ENCODE data around the gene PNPLA1.

The PNPLA1 gene

GRCh38 chr6:36314221-36315014 lies 44.6 kb downstream of the PNPLA1 start:
- DNase-seq (ENCODE audit: low read depth in 1 of 2, low spot score in 1 of 2) = no peak

GRCh38 chr6:36315921-36316320 lies 46.1 kb downstream of the PNPLA1 start:
- DNase-seq (ENCODE audit: low read depth in 1 of 2, low spot score in 1 of 2) = no peak

DNA sequence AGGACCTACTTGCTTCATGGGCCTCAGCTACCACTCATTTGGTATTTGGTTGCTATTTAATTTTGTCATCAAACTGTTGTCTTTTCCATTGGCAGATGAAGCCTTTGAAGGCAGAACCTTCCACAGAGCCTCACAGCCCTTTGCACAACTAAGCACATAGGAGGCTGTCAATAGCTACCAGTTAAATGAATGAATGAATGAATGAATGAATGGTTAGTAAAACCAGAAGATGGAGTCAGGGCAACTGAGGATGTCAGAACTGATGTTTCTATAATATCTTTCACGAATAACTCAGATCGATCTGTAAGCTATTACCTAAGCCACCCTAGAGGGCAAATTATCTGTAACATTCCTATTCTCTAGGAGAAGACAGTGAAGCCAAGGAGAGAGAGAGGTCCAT lies 47.8 kb downstream of the PNPLA1 start:
- no peak for DNase-seq (ENCODE audit: low read depth in 1 of 2, low spot score in 1 of 2)

- no peak for DNase-seq (ENCODE audit: low read depth in 1 of 2, low spot score in 1 of 2)
Observed at GRCh38 chr6:36318690-36319435, 49.0 kb downstream of the PNPLA1 start.

DNA sequence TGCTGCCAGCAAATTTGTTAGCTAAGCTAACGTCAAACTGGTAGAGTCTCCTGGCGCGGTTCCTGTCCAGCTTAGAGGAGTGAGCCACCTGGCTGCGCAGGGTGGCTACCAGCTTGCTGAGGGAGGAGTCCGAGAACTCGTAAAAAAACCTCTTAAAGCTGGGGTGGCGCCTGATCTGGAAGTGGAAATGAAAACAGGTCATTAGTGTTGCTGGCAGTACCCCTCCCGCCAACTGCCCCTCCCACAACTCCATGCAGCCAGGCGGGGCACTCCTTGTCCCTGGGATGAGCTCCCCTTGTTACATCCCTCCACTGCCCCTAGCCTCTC lies 49.5 kb downstream of the PNPLA1 start:
- no peak for DNase-seq (ENCODE audit: low read depth in 1 of 2, low spot score in 1 of 2)

DNA sequence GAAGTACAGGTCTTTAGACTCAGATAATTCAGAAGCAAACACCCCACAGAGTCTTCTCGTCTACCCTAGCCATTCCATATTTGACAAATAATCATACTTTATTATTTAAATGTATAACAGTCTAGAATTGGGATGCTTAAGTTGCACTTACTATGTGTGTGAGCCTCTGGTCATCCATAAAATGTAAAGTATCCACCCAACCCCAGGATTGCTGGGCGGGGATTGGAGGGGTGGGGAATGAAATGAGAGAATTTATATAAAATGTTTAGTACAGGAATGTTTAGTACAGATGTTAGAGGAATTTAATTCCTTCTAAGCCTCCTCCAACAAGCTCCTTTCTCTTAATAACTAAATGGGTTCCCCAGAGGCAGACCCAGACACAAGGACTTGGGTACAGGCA lies 50.0 kb downstream of the PNPLA1 start:
- DNase-seq (ENCODE audit: low read depth in 1 of 2, low spot score in 1 of 2) = no peak

- no peak for DNase-seq (ENCODE audit: low read depth in 1 of 2, low spot score in 1 of 2)
Observed at GRCh38 chr6:36320475-36320874, 50.6 kb downstream of the PNPLA1 start.

GRCh38 chr6:36322591-36322990 lies 52.7 kb downstream of the PNPLA1 start:
- no peak for DNase-seq (ENCODE audit: low read depth in 1 of 2, low spot score in 1 of 2)

- no peak for DNase-seq (ENCODE audit: low read depth in 1 of 2, low spot score in 1 of 2)
Observed at GRCh38 chr6:36323062-36323461, 53.2 kb downstream of the PNPLA1 start.

DNA sequence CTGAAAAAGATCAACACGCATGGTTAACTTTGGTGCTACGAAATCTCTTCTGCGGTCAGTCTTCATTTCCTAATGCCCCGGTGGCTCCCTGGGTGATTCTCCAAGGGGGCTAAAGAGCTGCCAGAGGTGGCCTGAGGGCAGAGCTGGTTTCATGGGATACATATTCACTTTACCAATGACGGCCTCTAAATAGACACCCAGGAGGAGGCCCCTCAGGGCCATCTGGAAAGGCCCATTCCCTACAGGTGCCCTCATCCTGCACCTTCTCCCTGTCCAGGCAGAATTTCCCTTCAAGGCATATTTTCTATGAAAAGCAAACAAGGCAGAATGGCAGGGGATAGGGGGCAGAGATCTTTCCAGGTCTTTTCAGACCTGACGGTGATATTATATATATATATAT lies 54.3 kb downstream of the PNPLA1 start:
- no peak for DNase-seq (ENCODE audit: low read depth in 1 of 2, low spot score in 1 of 2)

DNA sequence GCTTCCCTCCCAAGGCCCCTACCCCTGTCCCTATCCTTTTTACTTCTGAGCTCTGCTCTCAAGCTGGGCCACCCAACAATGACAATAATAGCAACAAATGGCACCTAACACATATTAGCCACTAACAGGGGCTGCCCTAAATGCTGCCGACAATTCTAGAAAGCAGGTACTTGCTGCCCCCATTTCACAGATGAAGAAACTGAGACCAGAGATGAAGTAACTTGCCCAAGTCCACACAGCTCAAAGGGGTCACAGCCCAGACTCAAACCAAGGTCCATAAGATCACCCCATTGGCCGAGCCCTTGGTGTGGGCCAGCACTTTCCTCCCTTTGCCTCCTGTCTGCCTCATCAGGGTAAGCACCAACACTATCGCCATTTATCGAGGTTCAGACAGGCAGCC lies 54.9 kb downstream of the PNPLA1 start:
- no peak for DNase-seq (ENCODE audit: low read depth in 1 of 2, low spot score in 1 of 2)

DNA sequence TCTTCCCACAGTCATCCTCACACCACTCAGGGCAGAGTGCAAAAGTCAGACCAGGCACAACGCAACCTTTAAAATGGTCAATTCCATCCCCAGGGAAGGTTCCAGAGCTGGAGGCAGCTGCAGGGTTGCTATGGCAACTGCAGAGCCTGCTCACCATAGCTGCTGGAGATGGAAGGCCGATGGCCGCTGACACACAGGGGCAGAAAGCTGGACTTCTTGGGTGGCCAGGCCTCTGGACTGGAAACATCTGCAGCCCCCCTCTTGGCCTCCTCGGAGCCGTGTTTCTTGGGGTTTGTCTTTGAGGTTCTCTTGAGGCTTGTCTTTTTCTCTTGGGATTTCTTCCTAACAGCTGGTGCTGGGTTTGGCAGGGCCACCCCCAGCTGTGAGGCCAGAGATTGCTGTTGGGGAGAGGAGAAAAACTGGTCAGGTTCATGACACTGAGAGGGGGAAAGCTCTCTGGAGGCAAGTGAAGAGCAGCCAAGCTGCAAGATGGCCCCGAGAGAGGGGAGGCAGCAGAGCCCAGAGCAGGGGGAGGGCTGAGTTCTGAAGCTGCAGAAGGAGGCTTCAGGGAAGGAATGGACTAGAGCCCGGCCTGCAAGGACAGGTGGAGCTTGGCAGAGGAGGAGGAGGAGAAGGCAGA lies 56.6 kb downstream of the PNPLA1 start:
- DNase-seq (ENCODE audit: low read depth in 1 of 2, low spot score in 1 of 2) = no peak

- DNase-seq (ENCODE audit: low read depth in 1 of 2, low spot score in 1 of 2) = no peak
Observed at GRCh38 chr6:36327226-36327918, 57.5 kb downstream of the PNPLA1 start.

DNA sequence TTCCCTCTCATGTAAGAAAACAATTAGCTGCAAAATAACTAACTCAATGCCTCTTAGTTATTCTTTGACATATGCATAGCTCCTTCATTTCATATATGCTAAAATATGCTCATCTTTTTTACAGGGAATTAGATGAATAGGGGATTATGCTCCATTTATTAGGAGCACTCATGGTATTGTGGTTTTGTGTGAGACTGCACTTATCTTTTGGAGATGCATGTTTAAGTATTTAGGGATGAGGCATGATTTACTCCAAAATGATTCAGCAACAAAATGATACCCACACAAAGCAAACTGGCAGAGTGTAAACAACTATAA lies 58.0 kb downstream of the PNPLA1 start:
- DNase-seq (ENCODE audit: low read depth in 1 of 2, low spot score in 1 of 2) = no peak

DNA sequence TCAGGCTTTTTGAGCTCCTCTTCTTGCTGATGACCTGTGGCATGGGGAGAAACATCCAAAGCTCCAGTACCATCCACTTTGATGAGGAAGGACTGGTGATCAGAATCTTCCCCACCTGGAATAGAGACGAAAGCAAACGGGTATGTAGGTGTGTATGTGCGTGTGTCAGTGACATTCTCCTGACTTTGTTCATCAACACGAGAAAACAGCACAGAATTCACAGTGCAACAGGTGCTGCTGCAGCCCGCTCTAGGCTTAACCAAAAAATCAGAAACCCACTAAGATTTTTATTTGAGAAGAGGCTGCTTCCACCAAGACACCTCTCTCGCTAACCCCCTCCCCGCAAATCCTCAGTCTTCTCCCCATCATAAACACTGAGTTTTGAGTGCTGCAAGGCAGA lies 58.7 kb downstream of the PNPLA1 start:
- DNase-seq (ENCODE audit: low read depth in 1 of 2, low spot score in 1 of 2) = no peak

- DNase-seq (ENCODE audit: low read depth in 1 of 2, low spot score in 1 of 2) = no peak
Observed at GRCh38 chr6:36329798-36330291, 60.0 kb downstream of the PNPLA1 start.

GRCh38 chr6:36330366-36330765 lies 60.5 kb downstream of the PNPLA1 start:
- no peak for DNase-seq (ENCODE audit: low read depth in 1 of 2, low spot score in 1 of 2)

DNA sequence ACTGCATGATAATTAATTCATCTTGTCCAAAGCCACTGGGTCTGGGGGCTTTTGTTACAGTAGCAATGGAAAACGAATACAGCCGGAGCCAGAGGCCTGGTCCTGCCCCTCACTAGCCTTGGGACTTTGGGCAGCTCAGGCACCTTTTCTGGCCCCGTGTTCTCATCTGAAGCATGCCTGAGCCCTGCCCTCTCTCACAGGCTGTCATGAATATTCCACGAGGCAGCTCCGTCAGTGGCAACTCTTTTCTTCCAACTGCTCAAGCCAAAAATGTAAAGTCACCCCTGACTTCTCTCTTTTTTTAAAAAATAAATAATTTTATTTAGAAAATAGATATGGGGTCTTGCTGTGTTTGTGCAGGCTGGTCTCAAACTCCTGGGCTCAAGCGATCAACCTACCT lies 61.5 kb downstream of the PNPLA1 start:
- DNase-seq (ENCODE audit: low read depth in 1 of 2, low spot score in 1 of 2) = no peak

DNA sequence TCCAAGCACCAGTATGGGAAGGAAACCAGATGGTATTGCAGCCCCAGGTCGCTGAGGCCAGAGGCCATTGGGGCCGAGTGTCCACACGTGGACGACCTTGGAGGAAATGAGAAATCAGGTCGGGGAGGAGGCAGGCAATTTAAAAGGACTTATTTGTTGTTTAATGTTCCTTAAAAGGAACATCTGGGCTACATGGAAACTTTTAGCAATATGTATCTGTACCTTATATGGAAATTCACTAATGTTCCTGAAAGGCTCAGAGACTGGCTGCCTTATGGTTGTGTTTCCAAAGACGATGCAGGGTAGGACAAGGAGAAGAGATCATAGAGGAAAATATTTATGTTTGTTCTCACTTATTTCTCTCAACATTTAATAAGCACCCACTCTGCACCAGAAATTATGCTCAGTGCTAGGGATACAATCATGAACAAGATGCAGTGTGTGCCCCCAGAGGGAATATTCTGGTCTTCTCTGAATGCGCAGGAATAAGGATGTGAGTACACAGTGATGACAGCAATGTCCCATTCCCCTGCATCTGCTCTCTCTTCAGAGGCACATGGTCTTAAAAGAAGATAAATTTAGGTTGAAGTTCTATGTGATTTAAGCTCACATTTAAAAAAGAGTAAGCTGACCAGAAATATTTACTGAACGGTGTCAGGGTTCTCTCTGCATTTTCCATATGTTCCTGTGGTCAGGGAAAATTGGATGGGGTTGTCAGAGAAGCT lies 63.5 kb downstream of the PNPLA1 start:
- DNase-seq (ENCODE audit: low read depth in 1 of 2, low spot score in 1 of 2) = no peak

DNA sequence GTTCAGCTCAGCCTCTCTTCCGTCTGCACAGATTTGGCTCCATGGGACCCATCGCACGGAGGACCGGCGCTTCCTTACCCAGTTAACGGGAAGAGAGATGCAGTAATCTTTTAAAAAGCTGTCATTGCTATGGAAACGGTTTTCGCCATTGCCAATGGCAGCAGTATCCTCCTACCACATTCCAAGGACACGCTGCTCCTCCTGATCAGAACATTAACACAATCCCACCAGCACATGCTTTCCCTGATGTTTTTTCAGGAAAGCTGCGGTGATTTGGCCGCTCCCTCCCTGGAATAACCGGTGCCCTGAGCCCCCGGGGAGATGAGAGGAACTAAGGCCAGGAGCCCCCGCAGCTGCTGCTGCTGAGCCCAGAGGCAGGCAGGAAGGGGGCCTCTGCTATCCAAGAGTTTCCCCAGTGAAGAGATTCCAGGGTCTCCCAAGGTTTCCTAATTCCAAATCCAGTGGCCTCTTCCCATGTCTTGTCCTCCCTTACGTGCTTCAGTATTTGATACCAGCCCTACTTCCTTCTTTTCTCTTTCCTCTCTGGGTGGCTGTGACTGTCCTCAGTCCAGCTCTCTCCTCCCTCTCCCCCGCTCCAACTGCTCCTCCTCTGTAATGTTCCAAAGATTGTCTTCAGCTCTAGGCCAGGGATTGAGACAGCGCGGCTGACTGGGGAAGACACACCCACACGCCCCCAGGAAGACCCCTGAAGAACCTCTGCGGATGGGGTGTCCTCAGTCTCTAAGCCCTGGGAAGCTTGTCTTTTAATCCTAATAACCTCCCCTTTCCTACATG lies 64.3 kb downstream of the PNPLA1 start:
- no peak for DNase-seq (ENCODE audit: low read depth in 1 of 2, low spot score in 1 of 2)

All from activated CD4-positive, alpha-beta T cell treated with anti-CD3 and anti-CD28 coated beads, Interleukin-2, amount 50 U/mL, for 24 hours (primary cell).